ENCODE data around the gene VPS39. TPM values are rescaled to one million over a fixed set of nuclear protein-coding genes. Genes with fewer than 3 reads are reported as not detected.
"Not testable (repeated sequence)": the region's sequence is repeated elsewhere in the genome, so short reads cannot be mapped to it uniquely, and the experiment has no call there.

The VPS39 gene
- 22.9 and 27.6 TPM in 2 replicates for total RNA-seq (2014; rRNA removed; shearing (Covaris generic))

DNA sequence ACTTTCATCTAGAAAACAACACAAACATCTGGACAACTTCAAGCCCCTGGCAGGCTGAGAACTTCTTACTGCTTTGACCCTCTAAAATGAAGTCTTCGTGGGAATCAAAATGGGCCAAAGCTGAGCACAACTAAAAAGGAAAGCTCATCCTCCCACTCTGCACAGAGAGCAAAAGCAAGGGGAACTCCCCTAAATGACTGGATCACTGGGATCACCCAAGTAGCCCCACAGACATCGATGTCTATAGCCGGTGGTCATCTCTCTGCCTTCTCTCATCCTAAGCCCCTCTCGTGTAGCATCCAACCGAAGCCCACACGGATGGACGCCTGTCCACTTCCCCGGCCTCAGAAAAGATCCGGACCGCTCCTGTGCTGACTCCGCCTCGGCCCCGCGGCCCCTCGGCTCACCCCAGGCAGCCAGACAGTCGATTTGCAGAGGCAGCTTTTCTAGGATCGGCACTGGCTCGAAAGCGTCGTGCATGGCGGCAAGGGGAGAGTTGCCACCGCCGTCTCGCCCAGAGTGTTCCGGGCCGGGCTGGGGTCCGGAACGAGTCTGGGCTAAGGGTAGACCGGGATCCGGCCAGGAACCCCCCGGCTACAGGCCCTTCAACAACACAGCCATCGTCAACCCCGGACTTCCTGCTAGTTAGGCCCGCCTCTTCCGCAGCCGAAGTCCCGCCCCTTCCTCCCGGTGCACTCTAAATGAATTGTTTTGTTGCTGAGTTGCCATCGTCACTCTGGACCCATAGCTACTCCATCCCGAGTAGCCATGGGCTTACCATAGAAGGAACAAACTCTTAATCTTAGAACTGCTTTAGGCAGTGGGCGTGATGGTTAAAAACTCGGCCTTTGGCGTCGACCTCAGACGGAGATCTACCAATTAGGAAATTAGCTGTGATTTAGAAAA is at the start of gene VPS39:
Gene VPS39, minus strand, starts transcription at position 631 of the 906 bp plus-strand sequence. Its CDS starts 151 bp downstream, at position 480.
- Histone ChIP-seq H3K27me3 (replicated peaks) (no peaks in the 10 kb centered on the region), H3K27ac (peak within 1 kb of the TSS; percentile 60), H3K4me1 (replicated peaks) (peaks cover 11% of the 10 kb centered on the region), H3K4me3 (peak within 1 kb of the TSS; percentile 82), H3K9me3 (replicated peaks) (no peaks in the 10 kb centered on the region), H3K36me3 (peaks cover 43% of the 10 kb centered on the region)
- DNase-seq (ENCODE audit: low read depth in 1 of 2, low spot score in 2 of 2), result peak; percentile 79 to 87

- no peak for DNase-seq (ENCODE audit: low read depth in 1 of 2, low spot score in 2 of 2)
- Histone ChIP-seq H3K4me1 (replicated peaks) (no peaks in the 10 kb centered on the region), H3K27me3 (replicated peaks) (no peaks in the 10 kb centered on the region), H3K36me3 (peaks cover 76% of the 10 kb centered on the region), H3K27ac (no peak overlapping the region), H3K4me3 (no peak overlapping the region), H3K9me3 (replicated peaks) (0 out of 2 replicates have a peak, but pooled peaks cover 6% of the 10 kb centered on the region)
Observed at GRCh38 chr15:42253300-42253699, 45.2 kb upstream of the VPS39 start.

DNA sequence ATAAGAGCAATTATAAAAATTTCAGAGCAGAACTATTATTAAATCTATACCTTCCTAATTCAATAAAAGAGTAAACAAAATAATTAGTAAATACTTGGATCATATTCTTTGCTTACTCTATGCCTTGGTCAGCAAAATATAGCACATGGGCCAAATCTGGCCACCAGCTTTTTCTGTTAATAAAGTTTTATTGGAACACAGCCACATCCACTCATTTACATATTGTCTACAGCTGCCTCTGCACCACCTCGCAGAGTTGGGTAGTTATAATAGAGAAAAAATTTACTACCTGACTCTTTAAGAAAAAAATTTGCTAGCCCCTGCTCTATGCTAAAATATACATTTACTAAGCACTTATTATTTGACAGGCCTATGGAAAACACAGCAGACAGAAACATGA is 32.7 kb upstream of the VPS39 start:
- Histone ChIP-seq H3K4me3 (no peak overlapping the region), H3K27ac (no peak overlapping the region), H3K4me1 (replicated peaks) (no peaks in the 10 kb centered on the region), H3K27me3 (replicated peaks) (no peaks in the 10 kb centered on the region), H3K9me3 (replicated peaks) (no peaks in the 10 kb centered on the region), H3K36me3 (peaks cover 55% of the 10 kb centered on the region)
- no peak for DNase-seq (ENCODE audit: low read depth in 1 of 2, low spot score in 2 of 2)

GRCh38 chr15:42239528-42240182 is 31.6 kb upstream of the VPS39 start:
- Histone ChIP-seq H3K36me3 (peaks cover 66% of the 10 kb centered on the region), H3K4me3 (no peak overlapping the region), H3K27ac (no peak overlapping the region), H3K9me3 (replicated peaks) (no peaks in the 10 kb centered on the region), H3K4me1 (replicated peaks) (no peaks in the 10 kb centered on the region), H3K27me3 (replicated peaks) (no peaks in the 10 kb centered on the region)
- no peak for DNase-seq (ENCODE audit: low read depth in 1 of 2, low spot score in 2 of 2)

DNA sequence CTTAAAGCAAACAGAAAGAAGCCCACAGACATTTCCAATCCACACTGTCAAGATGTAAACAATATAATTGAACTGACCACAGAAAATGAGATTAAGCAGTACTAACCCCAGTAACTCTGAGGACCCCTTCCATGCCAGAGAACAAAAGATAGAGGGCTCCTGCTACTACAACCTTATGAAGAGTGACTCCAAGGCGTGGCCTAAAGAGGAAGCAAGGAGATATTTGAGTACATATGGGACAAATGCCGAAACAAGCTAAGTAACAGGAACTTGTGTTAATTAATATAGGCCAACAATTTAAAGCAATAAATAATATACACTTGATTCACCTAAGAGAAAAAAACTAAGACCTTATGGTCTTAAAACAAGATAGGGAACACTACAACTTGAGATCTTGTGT is 25.0 kb upstream of the VPS39 start:
- peaks cover 82% of the 10 kb centered on the region for H3K36me3 ChIP-seq

GRCh38 chr15:42232606-42233005 is 24.5 kb upstream of the VPS39 start:
- Histone ChIP-seq H3K27ac (no peak overlapping the region), H3K9me3 (replicated peaks) (no peaks in the 10 kb centered on the region), H3K4me1 (replicated peaks) (no peaks in the 10 kb centered on the region), H3K4me3 (no peak overlapping the region), H3K27me3 (replicated peaks) (no peaks in the 10 kb centered on the region), H3K36me3 (peaks cover 82% of the 10 kb centered on the region)
- DNase-seq (ENCODE audit: low read depth in 1 of 2, low spot score in 2 of 2), result no peak

More for the DNA sequence above, 25.0 kb upstream of the VPS39 start:
- Histone ChIP-seq H3K27me3 (replicated peaks) (no peaks in the 10 kb centered on the region), H3K27ac (no peak overlapping the region), H3K4me3 (no peak overlapping the region), H3K4me1 (replicated peaks) (no peaks in the 10 kb centered on the region), H3K9me3 (replicated peaks) (no peaks in the 10 kb centered on the region)
- DNase-seq (ENCODE audit: low read depth in 1 of 2, low spot score in 2 of 2), result no peak

DNA sequence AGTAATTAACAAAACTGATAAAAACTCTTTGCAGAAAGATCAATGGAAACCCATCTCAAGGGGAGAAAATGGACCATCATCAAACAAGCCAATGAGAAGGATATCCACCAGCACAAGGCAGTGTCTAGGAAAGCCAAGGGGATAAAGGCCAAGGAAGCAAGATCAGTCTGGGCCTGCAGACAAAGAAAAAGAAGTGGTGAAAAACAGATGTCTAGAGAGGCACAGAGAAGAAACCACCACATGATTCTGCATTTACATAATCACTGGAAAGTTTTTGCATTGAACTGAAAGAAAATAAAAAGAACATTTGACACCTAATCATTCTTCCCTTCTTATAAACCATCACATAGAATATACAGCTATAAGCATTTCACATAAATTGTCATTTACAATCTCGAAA is 23.0 kb upstream of the VPS39 start:
- DNase-seq (ENCODE audit: low read depth in 1 of 2, low spot score in 2 of 2), result no peak
- Histone ChIP-seq H3K27me3 (replicated peaks) (no peaks in the 10 kb centered on the region), H3K36me3 (peaks cover 82% of the 10 kb centered on the region), H3K4me3 (no peak overlapping the region), H3K9me3 (replicated peaks) (no peaks in the 10 kb centered on the region), H3K27ac (no peak overlapping the region), H3K4me1 (replicated peaks) (no peaks in the 10 kb centered on the region)

DNA sequence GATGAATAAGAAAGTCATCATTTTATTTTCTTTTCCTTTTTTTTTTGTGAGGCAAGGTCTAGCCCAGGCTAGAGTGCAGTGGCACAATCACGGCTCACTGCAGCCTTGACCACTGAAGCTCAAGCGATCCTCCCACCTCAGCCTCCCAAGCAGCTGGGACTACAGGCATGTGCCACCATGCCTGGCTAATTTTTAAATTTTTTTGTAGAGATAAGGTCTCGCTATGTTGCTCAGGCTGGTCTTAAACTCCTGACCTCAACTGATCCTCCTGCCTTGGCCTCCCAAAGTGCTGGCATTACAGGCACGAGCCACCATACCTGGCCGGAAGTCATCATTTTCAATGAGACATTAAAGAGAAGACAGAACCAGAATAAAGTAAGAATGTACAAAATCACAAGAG is 20.9 kb upstream of the VPS39 start:
- H3K27me3 ChIP-seq (replicated peaks); H3K9me3 ChIP-seq (replicated peaks); DNase-seq (ENCODE audit: low read depth in 1 of 2, low spot score in 2 of 2); H3K27ac ChIP-seq; H3K4me3 ChIP-seq; H3K4me1 ChIP-seq (replicated peaks): not testable (repeated sequence)
- peaks cover 82% of the 10 kb centered on the region for H3K36me3 ChIP-seq

DNA sequence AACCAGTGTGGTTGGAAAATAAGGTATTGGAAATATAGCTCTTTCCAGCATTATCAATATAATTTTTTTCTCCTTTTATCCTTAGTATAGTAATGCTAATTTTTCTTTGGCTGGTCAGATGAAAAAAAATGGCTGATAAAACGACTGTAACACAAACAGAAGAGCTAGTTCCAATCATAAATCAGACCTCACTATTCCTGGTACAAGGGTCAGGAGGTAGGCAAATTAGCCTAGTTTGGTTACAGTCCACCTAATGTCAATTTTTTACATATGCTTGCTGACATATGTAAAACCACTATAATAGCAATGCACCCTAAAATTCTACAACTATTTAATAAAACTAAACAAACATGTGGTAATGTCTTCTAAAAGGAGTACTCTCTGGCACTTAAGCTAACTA is 19.9 kb upstream of the VPS39 start:
- Histone ChIP-seq H3K27me3 (replicated peaks) (no peaks in the 10 kb centered on the region), H3K27ac (no peak overlapping the region), H3K9me3 (replicated peaks) (no peaks in the 10 kb centered on the region), H3K4me1 (replicated peaks) (no peaks in the 10 kb centered on the region), H3K4me3 (no peak overlapping the region), H3K36me3 (peaks cover 82% of the 10 kb centered on the region)
- DNase-seq (ENCODE audit: low read depth in 1 of 2, low spot score in 2 of 2), result no peak

DNA sequence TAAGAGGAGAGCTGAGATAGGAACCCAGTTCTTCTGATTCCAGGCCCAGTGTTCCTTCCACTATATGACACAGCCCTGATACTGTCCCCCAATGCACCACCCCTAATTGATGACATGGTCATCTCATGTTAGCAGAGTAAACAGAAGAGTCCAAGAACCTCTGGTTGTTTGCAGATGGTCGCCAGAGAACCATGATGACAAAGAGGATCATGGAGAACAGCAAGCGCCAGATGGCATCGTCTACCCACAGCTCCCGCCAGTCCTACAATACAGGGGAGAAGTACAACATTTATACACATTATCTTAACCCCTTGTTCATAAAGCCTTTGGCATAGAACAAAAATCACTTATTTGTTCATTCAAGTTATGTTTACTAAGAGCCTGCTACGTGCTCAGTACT is 18.5 kb upstream of the VPS39 start:
- DNase-seq (ENCODE audit: low read depth in 1 of 2, low spot score in 2 of 2), result no peak
- no peaks in the 10 kb centered on the region for H3K27me3 ChIP-seq (replicated peaks)
- H3K4me3 ChIP-seq, result no peak overlapping the region
- no peaks in the 10 kb centered on the region for H3K9me3 ChIP-seq (replicated peaks)
- no peak overlapping the region for H3K27ac ChIP-seq
- peaks cover 85% of the 10 kb centered on the region for H3K36me3 ChIP-seq
- no peaks in the 10 kb centered on the region for H3K4me1 ChIP-seq (replicated peaks)

- H3K36me3 ChIP-seq, result peaks cover 86% of the 10 kb centered on the region
Observed at GRCh38 chr15:42220216-42220615, 12.1 kb upstream of the VPS39 start.

DNA sequence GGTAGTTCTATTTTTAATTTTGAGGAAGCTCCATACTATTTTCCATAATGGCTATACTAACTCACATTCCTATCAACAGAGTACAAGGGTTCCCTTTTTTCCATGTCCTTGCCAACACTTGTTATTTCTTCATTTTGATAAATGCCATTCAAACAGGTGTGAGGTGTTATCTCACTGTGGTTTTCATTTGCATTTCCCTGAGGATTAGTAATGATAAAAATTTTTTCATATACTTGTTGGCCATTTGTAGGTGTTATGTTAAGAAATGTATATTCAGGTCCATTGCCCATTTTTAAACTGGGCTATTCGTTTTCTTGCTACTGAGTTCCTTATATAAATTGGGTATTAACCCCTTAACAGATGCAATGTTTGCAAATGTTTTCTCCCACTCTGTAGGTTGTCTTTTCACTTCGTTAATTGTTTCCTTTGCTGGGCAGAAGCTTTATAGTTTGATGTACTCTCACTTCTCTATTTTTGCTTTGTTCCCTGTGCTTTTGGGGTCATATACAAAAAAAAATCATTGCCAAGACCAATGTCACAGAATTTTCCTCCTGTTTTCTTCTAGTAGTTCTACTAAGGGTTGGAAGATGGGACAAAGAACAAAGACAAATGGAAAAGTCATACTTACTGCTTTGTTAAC is 11.0 kb upstream of the VPS39 start:
- H3K36me3 ChIP-seq, result peaks cover 84% of the 10 kb centered on the region
- H3K4me1 ChIP-seq (replicated peaks), result no peaks in the 10 kb centered on the region
- no peak overlapping the region for H3K4me3 ChIP-seq
- no peaks in the 10 kb centered on the region for H3K27me3 ChIP-seq (replicated peaks)
- DNase-seq (ENCODE audit: low read depth in 1 of 2, low spot score in 2 of 2), result no peak
- no peaks in the 10 kb centered on the region for H3K9me3 ChIP-seq (replicated peaks)
- no peak overlapping the region for H3K27ac ChIP-seq

More at GRCh38 chr15:42220216-42220615, 12.1 kb upstream of the VPS39 start:
- Histone ChIP-seq H3K4me3 (no peak overlapping the region), H3K9me3 (replicated peaks) (no peaks in the 10 kb centered on the region), H3K27ac (no peak overlapping the region), H3K27me3 (replicated peaks) (no peaks in the 10 kb centered on the region), H3K4me1 (replicated peaks) (no peaks in the 10 kb centered on the region)
- no peak for DNase-seq (ENCODE audit: low read depth in 1 of 2, low spot score in 2 of 2)

GRCh38 chr15:42217568-42217967 is 9.5 kb upstream of the VPS39 start:
- Histone ChIP-seq H3K27ac (no peak overlapping the region), H3K27me3 (replicated peaks) (no peaks in the 10 kb centered on the region), H3K4me3 (no peak overlapping the region), H3K36me3 (peaks cover 77% of the 10 kb centered on the region), H3K9me3 (replicated peaks) (no peaks in the 10 kb centered on the region), H3K4me1 (replicated peaks) (no peaks in the 10 kb centered on the region)
- DNase-seq (ENCODE audit: low read depth in 1 of 2, low spot score in 2 of 2), result no peak

Data from SJSA1 (cell line).